GM23338 (cell line): ENCODE results near the gene FAM227A. TPM values are rescaled to one million over a fixed set of nuclear protein-coding genes. Genes with fewer than 3 reads are reported as not detected.
"Not testable (repeated sequence)": the region's sequence is repeated elsewhere in the genome, so short reads cannot be mapped to it uniquely, and the experiment has no call there.

Source experiments
- ATAC-seq: fragments of 200-7000 bp; cut with Tn5 transposase; 3 replicates; pipeline ENCODE4 v1.9.1; 2020
- DNase-seq: peaks from one replicate; pipeline ENCODE4 v3.0.0-alpha.2; 2015; ENCODE audit warnings: low spot score
- H2AFZ ChIP-seq: fragments of 200-600 bp; sonication (generic); 2 replicates; pipeline ENCODE4 v1.8.0; 2016; ENCODE audit warnings: antibody characterized with exemption, mild to moderate bottlenecking, moderate library complexity
- H3F3A ChIP-seq: fragments of 200-600 bp; sonication (generic); replicated peaks from 2 replicates; pipeline ENCODE4 v1.8.0; 2017; ENCODE audit warnings: antibody characterized with exemption, mixed run types, low read depth
- H3K27ac ChIP-seq: fragments of 200-600 bp; sonication (generic); 2 replicates; pipeline ENCODE4 v1.6.1; 2016; ENCODE audit warnings: low read depth
- H3K27me3 ChIP-seq: fragments of 200-600 bp; sonication (generic); 2 replicates; pipeline ENCODE4 v1.8.0; 2016; ENCODE audit warnings: mild to moderate bottlenecking, mixed run types, moderate library complexity; ENCODE audit not compliant: insufficient read depth
- H3K36me3 ChIP-seq: fragments of 200-600 bp; sonication (generic); 2 replicates; pipeline ENCODE4 v1.8.0; 2016; ENCODE audit warnings: mild to moderate bottlenecking; ENCODE audit not compliant: insufficient read depth
- H3K4me1 ChIP-seq: fragments of 200-600 bp; sonication (generic); 2 replicates; pipeline ENCODE4 v1.8.0; 2016; ENCODE audit warnings: mild to moderate bottlenecking, moderate library complexity; ENCODE audit not compliant: insufficient read depth
- H3K4me2 ChIP-seq: fragments of 200-600 bp; sonication (generic); 2 replicates; pipeline ENCODE4 v1.7.1; 2017; ENCODE audit warnings: mixed run types
- H3K4me3 ChIP-seq: fragments of 200-600 bp; sonication (generic); 2 replicates; pipeline ENCODE4 v1.6.1; 2016; ENCODE audit warnings: mixed run types
- H3K79me2 ChIP-seq: fragments of 200-600 bp; sonication (generic); replicated peaks from 2 replicates; pipeline ENCODE4 v1.8.0; 2017; ENCODE audit warnings: mild to moderate bottlenecking; ENCODE audit not compliant: insufficient read depth
- H3K9me2 ChIP-seq: fragments of 200-600 bp; sonication (generic); 2 replicates; pipeline ENCODE4 v1.8.0; 2017; ENCODE audit not compliant: insufficient read depth
- H4K20me1 ChIP-seq: fragments of 200-600 bp; sonication (generic); replicated peaks from 2 replicates; pipeline ENCODE4 v1.8.0; 2017; ENCODE audit warnings: mild to moderate bottlenecking; ENCODE audit not compliant: insufficient read depth
- H3K27ac Mint-ChIP-seq: 2 replicates; pipeline ENCODE4 v1.8.0; 2020; ENCODE audit warnings: inconsistent platforms, mild to moderate bottlenecking, moderate library complexity, mixed read lengths
- H3K27me3 Mint-ChIP-seq: 3 replicates; pipeline ENCODE4 v1.8.0; 2022; ENCODE audit warnings: low read depth, mild to moderate bottlenecking, moderate library complexity, mixed read lengths, inconsistent platforms; ENCODE audit not compliant: insufficient read depth, poor library complexity
- H3K36me3 Mint-ChIP-seq: 3 replicates; pipeline ENCODE4 v1.8.0; 2021; ENCODE audit warnings: low read depth, mild to moderate bottlenecking, inconsistent platforms, moderate library complexity, mixed read lengths
- H3K4me1 Mint-ChIP-seq: 3 replicates; pipeline ENCODE4 v1.8.0; 2020; ENCODE audit warnings: mild to moderate bottlenecking, inconsistent platforms, mixed read lengths
- H3K4me3 Mint-ChIP-seq: 3 replicates; pipeline ENCODE4 v1.8.0; 2021; ENCODE audit warnings: moderate library complexity, mild to moderate bottlenecking, inconsistent platforms, mixed read lengths
- H3K9me3 Mint-ChIP-seq: 3 replicates; pipeline ENCODE4 v1.8.0; 2020; ENCODE audit warnings: moderate library complexity, mild to moderate bottlenecking, inconsistent platforms, mixed read lengths
- CREB1 ChIP-seq: fragments of 250-450 bp; sonication (Bioruptor Pico); IDR thresholded peaks from 2 replicates; pipeline ENCODE4 v1.5.0; 2020; ENCODE audit warnings: low read depth, mild to moderate bottlenecking, moderate library complexity
- ETS1 ChIP-seq: IDR thresholded peaks from 2 replicates; pipeline ENCODE4 v1.6.1; 2016; ENCODE audit warnings: antibody characterized with exemption
- JUNB ChIP-seq: IDR thresholded peaks from one replicate; pipeline ENCODE4 v1.6.1; 2016; ENCODE audit warnings: antibody characterized with exemption; ENCODE audit not compliant: unreplicated experiment
- REST ChIP-seq: IDR thresholded peaks from one replicate; pipeline ENCODE4 v1.6.1; 2018; ENCODE audit warnings: antibody characterized with exemption; ENCODE audit not compliant: unreplicated experiment
- ZNF114 ChIP-seq: fragments of 250-450 bp; sonication (Bioruptor Pico); IDR thresholded peaks from 2 replicates; pipeline ENCODE4 v1.5.0; 2020; ENCODE audit warnings: mild to moderate bottlenecking, moderate library complexity
- ZNF462 ChIP-seq: fragments of 250-450 bp; sonication (Bioruptor Pico); IDR thresholded peaks from 2 replicates; pipeline ENCODE4 v1.5.0; 2020; ENCODE audit warnings: mild to moderate bottlenecking, moderate library complexity
- polyA plus RNA-seq: library from polyadenylated mRNA; unstranded; fragments of >200 nt; fragmentation: Nextera tagmentation; extraction: Ambion mirVana; gene quantifications from 2 replicates; pipeline ENCODE4 v1.2.1, GENCODE V29; 2016
- total RNA-seq: library from RNA; depleted of rRNA; stranded (reverse); fragments of >200 nt; shearing (Covaris generic); gene quantifications from 2 replicates; pipeline ENCODE4 v1.2.3, GENCODE V29; 2014

FAM227A gene
- total and polyA plus RNA-seq, 2 experiments from 2014 or later, result 5.8 to 11.0 TPM

- no peak for TF ChIP-seq ZNF462 (CRISPR knock-in tag)
- no peak for TF ChIP-seq ETS1
- no peak for TF ChIP-seq CREB1
- no peak for TF ChIP-seq JUNB
- TF ChIP-seq REST, result no peak
- TF ChIP-seq ZNF114 (CRISPR knock-in tag), result no peak
These were observed 37.9 kb downstream of the FAM227A start (continued) for GRCh38 chr22:38618258-38618657.

GRCh38 chr22:38615064-38615405, 41.2 kb downstream of the FAM227A start:
- not testable (repeated sequence) for H3K4me1 ChIP-seq, H3K4me3 Mint-ChIP-seq, H3K9me3 Mint-ChIP-seq, H3K27me3 ChIP-seq, H3K27me3 Mint-ChIP-seq, H3K4me3 ChIP-seq, ATAC-seq, H3K79me2 ChIP-seq, H3K9me2 ChIP-seq, H4K20me1 ChIP-seq, H3K27ac ChIP-seq, H3K4me1 Mint-ChIP-seq, H3K4me2 ChIP-seq, H3K27ac Mint-ChIP-seq, H3F3A ChIP-seq, DNase-seq, H2AFZ ChIP-seq
- peaks cover 42% of the 10 kb centered on the region for H3K36me3 Mint-ChIP-seq
- H3K36me3 ChIP-seq, result peaks cover 15% of the 10 kb centered on the region; the same call in 1 of the 2 replicates
